GM18867 (cell line): ENCODE results near the gene EPHB6.

Experiments
- ATAC-seq: cut with Tn5 transposase; IDR thresholded peaks from one replicate; pipeline ENCODE4 v1.9.1; 2021; ENCODE audit warnings: mild to moderate bottlenecking, moderate library complexity; ENCODE audit not compliant: unreplicated experiment

The EPHB6 gene

DNA sequence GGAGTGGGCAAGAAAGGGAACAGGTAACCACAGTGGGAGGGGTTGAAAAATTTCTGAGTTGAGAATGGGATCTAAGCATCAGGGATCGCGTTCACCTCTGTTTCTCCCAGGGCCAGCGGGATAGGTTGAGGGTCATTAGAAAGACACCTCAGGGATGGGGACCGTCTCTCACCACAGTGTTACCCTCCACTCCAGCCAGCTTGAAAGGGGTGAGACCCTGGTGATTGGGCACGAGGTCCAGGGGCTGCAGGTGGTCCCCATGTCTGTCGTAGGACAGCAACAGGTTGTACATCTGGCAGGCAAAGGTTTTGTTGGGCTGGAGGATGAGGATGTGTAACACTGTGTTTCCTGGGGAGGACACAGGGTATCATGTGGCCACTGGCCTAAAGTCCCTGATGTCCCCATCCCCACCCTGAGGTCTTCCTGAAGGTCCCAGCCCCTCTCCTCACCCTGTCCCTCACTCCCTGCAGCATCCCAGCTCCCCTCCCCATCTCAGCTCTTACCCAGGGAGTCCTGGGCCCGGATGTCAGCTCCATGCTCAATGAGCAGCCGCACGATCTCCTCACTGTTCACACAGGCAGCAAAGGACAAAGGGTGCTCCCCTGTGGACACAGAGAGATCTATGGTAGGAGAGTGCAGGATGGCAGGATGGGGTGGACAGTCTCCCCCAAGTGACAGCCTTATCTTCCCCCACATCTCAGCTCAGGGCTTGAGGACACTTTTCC lies 21.5 kb downstream of the EPHB6 start:
- no peak for ATAC-seq

GRCh38 chr7:142876991-142877910 lies 22.4 kb downstream of the EPHB6 start:
- ATAC-seq = no peak

DNA sequence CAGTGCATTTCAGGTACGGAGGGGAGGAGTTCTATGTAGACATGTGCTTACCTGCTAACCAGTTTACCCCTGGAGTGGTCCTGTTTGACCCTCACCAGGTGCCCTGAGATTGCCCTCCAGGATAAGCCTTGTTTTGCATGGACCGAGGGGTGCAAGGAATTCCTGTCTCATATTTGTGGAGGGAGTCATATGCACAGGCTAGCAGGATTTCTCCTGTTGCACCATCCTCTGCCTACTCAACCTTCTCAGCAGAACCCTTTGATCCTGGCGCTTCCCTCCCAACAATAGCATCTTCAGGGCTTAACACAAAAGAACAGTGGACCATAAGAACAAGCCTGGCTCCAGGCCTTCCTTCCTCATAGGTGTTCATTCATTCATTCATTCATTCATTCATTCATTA lies 23.4 kb downstream of the EPHB6 start:
- ATAC-seq = no peak

DNA sequence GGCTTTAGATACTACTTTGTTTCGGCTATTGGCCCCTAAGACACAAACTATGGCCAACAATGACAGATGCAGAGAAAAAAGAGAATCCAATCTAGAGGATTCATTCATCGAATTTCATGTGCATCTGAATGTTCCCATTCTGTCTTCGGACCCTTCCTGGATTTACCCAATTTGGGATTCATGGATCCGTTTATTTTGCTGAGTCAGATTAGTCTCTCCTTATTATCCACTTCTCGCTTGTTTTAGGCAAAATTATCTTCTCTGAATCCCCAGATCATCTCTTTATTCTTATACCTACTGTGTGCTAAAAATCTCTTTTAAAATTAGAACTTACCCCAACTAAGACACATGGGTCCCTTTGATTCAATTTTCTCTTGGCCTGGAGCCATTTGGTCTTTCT lies 24.2 kb downstream of the EPHB6 start:
- ATAC-seq = no peak

- ATAC-seq = peak; percentile 76
These were observed 26.1 kb downstream of the EPHB6 start for GRCh38 chr7:142880876-142881505.

- peak; percentile 41 for ATAC-seq
These were observed 26.9 kb downstream of the EPHB6 start for GRCh38 chr7:142881586-142882337.

DNA sequence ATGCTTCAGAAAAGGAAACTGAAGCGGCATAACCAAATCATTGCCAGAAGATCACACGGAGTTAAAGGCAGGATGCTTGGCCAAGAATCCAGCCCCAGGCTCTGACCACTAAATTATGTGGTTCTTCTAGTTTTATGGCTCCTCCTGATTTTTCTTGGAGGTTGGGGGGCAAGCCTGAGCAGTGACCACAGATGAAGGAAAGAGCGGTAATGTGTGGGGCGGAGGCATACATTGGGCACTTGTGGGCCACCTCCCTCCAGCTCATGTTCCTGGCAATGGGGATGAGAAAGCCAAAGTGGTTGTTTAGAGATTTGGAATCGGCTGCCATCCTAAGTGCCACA lies 27.4 kb downstream of the EPHB6 start:
- ATAC-seq = no peak

DNA sequence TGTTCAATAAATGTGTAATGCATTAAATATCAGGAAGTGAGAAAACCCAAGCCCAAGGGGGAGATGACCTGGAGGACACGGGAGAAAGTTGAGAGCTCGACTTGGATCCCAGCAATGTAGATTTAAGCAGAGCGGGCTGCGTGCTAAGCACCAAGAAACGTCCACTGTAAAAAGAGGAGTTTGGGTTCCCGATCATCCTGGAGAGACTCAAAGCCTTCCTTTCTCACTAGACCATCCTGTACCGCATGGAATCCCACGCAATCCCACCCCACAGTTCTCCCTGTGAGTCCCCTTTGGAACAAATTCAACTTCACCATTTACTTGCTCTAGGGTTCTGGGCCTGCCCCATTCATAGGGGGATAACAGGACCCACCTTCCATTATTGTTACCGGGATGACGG lies 28.3 kb downstream of the EPHB6 start:
- ATAC-seq = no peak

- ATAC-seq = no peak
These were observed 28.9 kb downstream of the EPHB6 start for GRCh38 chr7:142883571-142884285.

DNA sequence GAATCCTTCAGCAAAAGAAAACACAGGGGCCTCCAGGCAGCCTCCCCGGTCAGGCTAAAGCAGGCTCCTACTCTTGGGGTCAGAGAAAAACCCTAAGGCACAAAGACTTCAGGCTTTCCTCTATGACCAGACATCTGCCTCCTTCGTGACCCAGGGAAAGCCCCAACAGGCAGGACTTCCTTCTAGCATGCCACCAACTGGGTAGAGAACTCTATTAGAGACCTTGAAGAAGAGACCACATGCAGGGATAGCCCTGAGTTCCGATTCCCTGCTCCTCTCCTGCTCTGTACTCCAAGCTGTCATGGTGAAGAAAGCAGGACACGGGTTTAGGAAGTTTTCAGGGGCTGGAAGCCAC lies 29.4 kb downstream of the EPHB6 start:
- ATAC-seq = no peak

- ATAC-seq = no peak
These were observed 30.7 kb downstream of the EPHB6 start, which contains the start of gene TRPV6 for GRCh38 chr7:142885311-142886230. TSS of gene TRPV6 (minus strand) at chr7:142885745.

- no peak for ATAC-seq
These were observed 32.0 kb downstream of the EPHB6 start for GRCh38 chr7:142886866-142887265.

DNA sequence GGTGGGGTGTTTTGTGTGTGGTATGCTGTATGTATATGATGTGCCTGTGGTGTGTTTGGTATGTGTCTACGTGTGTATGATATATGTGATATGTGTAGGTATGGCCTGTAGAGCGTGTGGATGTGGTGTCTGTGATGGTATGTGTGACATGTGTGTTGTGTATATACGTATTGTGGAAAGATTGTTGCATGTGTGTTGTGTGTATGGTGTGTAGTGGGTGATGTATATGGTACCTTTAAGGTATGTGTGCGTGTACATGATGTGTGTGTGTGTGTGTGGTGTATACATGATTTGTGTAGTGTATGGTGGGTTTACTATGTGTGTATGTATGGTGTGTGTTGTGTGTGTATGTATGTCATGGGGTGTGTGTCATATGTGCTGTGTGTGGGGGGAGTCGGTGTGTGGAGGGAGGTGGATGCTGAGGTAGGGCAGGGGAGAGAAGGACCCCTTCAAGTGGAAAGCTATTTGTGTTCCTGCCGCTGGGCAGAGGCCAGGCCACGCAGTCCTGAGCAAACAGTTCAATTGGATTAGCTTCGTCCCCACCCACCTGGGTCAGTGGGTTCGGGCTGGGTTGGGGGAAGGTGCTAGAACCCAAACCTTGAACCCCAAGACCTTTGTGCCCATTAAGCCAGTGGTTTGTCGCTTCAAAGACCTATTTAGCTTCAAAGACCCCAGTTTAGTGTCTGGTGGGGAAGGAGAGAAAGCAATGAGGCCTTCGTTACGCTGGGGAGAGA lies 32.6 kb downstream of the EPHB6 start:
- ATAC-seq = no peak

GRCh38 chr7:142889816-142890215 lies 34.9 kb downstream of the EPHB6 start:
- no peak for ATAC-seq

DNA sequence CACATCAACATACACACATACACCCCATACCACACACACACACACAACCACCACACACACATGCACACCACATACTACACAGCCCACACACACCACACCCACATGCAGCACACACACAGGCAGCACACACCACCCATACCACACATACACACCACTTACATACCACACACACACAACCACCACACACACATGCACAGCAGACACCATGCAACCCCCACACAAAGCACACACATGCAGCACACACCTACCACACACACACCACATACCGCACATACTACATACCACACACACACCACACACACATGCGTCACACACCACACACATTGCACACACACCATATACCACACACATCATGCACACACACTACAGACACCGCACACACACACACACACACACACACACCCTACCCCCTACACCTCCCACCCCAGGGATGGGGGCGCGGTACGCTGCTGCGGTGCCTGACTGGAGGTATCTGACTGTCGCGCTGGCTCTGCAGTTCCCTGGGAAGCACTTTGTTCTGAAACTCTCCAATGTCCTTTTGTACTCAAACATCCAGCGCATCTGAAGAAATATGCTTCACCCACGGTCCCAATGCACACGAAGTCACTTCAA lies 36.1 kb downstream of the EPHB6 start:
- no peak for ATAC-seq

DNA sequence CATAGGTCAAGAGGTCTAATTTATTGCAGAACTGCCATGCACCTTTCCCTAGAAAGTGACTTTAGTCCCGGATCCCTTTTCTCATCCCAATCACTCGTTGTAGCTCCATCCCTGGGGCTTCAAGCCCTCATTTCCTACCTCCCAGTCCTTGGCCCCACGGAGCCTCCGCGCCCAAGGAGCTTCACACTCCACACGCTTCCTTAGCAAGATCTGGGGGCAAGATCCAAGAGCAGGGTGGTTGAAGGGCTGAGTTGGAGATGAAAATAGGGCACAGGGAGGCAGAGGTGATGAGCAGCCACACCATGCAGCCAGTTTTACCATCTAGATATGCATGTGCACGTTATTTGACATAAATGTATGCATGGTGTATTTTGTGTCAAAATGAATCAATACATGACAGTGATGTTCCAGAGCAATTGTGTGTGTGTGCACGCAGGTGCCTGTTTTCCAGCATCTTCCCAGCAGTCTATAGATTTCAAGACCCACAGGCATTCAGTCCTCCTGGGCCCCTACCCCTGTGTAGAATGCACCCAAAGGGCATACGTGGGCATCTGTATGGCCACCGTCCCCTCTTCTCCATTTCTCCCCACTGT lies 36.7 kb downstream of the EPHB6 start:
- ATAC-seq = no peak

- ATAC-seq = no peak
These were observed 38.1 kb downstream of the EPHB6 start for GRCh38 chr7:142892951-142893350.
